SK-N-SH (cell line): ENCODE data around the gene WNK2.

Experiments
- EP300 ChIP-seq, 2 experiments: IDR thresholded peaks; 2 replicates each; pipeline versions ENCODE4 v1.4.0 to v1.6.1; 2012; ENCODE audit warnings: borderline replicate concordance in 1 of 2, low read depth in 1 of 2, low read length in 1 of 2
- EZH2phosphoT487 ChIP-seq: fragments of 200-600 bp; sonication (generic); IDR thresholded peaks from 2 replicates; pipeline ENCODE4 v1.6.1; 2017; ENCODE audit warnings: low read depth, mixed run types, mild to moderate bottlenecking, antibody characterized with exemption, moderate library complexity, borderline replicate concordance
- FOXM1 ChIP-seq: IDR thresholded peaks from 2 replicates; pipeline ENCODE4 v1.4.0; 2012; ENCODE audit warnings: low read depth, mild to moderate bottlenecking
- GABPA ChIP-seq: IDR thresholded peaks from 2 replicates; pipeline ENCODE4 v1.4.0; 2012; ENCODE audit warnings: low read depth, mild to moderate bottlenecking
- MEF2A ChIP-seq: IDR thresholded peaks from 2 replicates; pipeline ENCODE4 v1.4.0; 2012; ENCODE audit warnings: low read depth, borderline replicate concordance
- POLR2AphosphoS5 ChIP-seq: IDR thresholded peaks from 2 replicates; pipeline ENCODE4 v1.6.1; 2012; ENCODE audit warnings: low read depth, low read length
- RAD21 ChIP-seq: IDR thresholded peaks from 2 replicates; pipeline ENCODE4 v1.6.1; 2012; ENCODE audit warnings: mild to moderate bottlenecking, low read length
- RFX5 ChIP-seq: IDR thresholded peaks from 2 replicates; pipeline ENCODE4 v1.6.1; 2012; ENCODE audit warnings: mild to moderate bottlenecking, improper control_type of control experiment, low read length
- SIN3A ChIP-seq: IDR thresholded peaks from 2 replicates; pipeline ENCODE4 v1.6.1; 2012; ENCODE audit warnings: low read depth, mild to moderate bottlenecking, low read length, moderate library complexity, borderline replicate concordance
- TEAD4 ChIP-seq: IDR thresholded peaks from 2 replicates; pipeline ENCODE4 v1.4.0; 2012; ENCODE audit warnings: mild to moderate bottlenecking, borderline replicate concordance; ENCODE audit not compliant: insufficient read depth
- YY1 ChIP-seq: IDR thresholded peaks from 2 replicates; pipeline ENCODE4 v1.4.0; 2012; ENCODE audit warnings: low read depth, mild to moderate bottlenecking
- TF ChIP-seq, protein P1 (sequence below): fragments of 200-600 bp; sonication (generic); IDR thresholded peaks from 2 replicates; pipeline ENCODE4 v1.6.1; 2017; ENCODE audit warnings: antibody characterized with exemption, mild to moderate bottlenecking, moderate library complexity
- TF ChIP-seq, protein P2 (sequence below): IDR thresholded peaks from 2 replicates; pipeline ENCODE4 v1.6.1; 2012; ENCODE audit warnings: mild to moderate bottlenecking, low read depth, low read length, moderate library complexity

GRCh38 chr9:93209576-93210323 lies 25.8 kb downstream of the WNK2 start:
- no peak for TF ChIP-seq FOXM1
- TF ChIP-seq EZH2phosphoT487: no peak
- TF ChIP-seq, protein P1, sequence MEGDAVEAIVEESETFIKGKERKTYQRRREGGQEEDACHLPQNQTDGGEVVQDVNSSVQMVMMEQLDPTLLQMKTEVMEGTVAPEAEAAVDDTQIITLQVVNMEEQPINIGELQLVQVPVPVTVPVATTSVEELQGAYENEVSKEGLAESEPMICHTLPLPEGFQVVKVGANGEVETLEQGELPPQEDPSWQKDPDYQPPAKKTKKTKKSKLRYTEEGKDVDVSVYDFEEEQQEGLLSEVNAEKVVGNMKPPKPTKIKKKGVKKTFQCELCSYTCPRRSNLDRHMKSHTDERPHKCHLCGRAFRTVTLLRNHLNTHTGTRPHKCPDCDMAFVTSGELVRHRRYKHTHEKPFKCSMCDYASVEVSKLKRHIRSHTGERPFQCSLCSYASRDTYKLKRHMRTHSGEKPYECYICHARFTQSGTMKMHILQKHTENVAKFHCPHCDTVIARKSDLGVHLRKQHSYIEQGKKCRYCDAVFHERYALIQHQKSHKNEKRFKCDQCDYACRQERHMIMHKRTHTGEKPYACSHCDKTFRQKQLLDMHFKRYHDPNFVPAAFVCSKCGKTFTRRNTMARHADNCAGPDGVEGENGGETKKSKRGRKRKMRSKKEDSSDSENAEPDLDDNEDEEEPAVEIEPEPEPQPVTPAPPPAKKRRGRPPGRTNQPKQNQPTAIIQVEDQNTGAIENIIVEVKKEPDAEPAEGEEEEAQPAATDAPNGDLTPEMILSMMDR: no peak
- TF ChIP-seq SIN3A: no peak
- no peak for TF ChIP-seq EP300 (IDR thresholded peaks at IDR 0.05; ENCODE audit: borderline replicate concordance in 1 of 2, low read depth in 1 of 2, low read length in 1 of 2)
- TF ChIP-seq, protein P2, sequence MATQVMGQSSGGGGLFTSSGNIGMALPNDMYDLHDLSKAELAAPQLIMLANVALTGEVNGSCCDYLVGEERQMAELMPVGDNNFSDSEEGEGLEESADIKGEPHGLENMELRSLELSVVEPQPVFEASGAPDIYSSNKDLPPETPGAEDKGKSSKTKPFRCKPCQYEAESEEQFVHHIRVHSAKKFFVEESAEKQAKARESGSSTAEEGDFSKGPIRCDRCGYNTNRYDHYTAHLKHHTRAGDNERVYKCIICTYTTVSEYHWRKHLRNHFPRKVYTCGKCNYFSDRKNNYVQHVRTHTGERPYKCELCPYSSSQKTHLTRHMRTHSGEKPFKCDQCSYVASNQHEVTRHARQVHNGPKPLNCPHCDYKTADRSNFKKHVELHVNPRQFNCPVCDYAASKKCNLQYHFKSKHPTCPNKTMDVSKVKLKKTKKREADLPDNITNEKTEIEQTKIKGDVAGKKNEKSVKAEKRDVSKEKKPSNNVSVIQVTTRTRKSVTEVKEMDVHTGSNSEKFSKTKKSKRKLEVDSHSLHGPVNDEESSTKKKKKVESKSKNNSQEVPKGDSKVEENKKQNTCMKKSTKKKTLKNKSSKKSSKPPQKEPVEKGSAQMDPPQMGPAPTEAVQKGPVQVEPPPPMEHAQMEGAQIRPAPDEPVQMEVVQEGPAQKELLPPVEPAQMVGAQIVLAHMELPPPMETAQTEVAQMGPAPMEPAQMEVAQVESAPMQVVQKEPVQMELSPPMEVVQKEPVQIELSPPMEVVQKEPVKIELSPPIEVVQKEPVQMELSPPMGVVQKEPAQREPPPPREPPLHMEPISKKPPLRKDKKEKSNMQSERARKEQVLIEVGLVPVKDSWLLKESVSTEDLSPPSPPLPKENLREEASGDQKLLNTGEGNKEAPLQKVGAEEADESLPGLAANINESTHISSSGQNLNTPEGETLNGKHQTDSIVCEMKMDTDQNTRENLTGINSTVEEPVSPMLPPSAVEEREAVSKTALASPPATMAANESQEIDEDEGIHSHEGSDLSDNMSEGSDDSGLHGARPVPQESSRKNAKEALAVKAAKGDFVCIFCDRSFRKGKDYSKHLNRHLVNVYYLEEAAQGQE: no peak
- TF ChIP-seq POLR2AphosphoS5: no peak
- TF ChIP-seq RAD21: no peak
- no peak for TF ChIP-seq RFX5
- TF ChIP-seq GABPA: no peak
- TF ChIP-seq TEAD4: no peak
- TF ChIP-seq MEF2A: no peak
- TF ChIP-seq YY1: no peak
